ENCODE measurements around the gene SIGLEC7.

Gene SIGLEC7

DNA sequence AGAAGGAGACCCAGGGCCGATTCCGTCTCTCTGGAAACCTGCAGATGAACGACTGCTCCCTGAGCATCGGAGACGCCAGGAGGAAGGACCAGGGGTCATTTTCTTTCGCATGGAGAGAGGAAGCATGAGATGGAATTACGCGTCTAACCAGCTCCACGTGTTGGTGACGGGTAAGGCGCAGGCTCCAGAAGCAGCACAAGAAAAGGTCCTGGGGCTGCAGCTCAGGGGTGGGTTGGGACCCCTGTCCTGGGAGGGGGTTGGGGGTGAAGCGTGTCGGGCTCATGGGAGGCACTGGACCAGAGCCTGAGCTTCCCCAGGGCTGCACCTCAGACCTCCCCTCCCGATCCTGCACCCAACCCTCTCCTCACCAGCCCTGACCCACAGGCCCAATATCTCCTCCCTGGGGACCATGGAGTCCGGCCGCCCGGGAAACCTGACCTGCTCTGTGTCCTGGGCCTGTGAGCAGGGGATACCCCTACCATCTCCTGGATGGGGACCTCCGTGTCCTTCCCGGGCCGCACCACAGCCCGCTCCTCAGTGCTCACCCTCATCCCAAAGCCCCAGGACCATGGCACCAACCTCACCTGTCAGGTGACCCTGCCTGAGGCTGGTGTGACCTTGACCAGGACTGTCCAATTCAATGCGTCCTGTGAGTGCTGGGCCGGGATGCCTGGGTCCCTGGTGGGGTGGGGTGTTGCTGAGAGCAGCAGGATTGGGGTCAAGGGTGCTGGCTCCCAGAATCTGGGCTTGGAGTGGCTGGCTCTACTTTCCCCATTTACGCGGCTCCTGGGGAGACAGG lies 43.2 kb downstream of the SIGLEC7 start:
- DNase-seq (ENCODE audit: extremely low read depth, insufficient read length) = no peak
- TF ChIP-seq, protein P1, sequence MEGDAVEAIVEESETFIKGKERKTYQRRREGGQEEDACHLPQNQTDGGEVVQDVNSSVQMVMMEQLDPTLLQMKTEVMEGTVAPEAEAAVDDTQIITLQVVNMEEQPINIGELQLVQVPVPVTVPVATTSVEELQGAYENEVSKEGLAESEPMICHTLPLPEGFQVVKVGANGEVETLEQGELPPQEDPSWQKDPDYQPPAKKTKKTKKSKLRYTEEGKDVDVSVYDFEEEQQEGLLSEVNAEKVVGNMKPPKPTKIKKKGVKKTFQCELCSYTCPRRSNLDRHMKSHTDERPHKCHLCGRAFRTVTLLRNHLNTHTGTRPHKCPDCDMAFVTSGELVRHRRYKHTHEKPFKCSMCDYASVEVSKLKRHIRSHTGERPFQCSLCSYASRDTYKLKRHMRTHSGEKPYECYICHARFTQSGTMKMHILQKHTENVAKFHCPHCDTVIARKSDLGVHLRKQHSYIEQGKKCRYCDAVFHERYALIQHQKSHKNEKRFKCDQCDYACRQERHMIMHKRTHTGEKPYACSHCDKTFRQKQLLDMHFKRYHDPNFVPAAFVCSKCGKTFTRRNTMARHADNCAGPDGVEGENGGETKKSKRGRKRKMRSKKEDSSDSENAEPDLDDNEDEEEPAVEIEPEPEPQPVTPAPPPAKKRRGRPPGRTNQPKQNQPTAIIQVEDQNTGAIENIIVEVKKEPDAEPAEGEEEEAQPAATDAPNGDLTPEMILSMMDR (IDR thresholded peaks at IDR 0.05; ENCODE audit: insufficient read depth, low read length, poor library complexity, severe bottlenecking) = no peak

DNA sequence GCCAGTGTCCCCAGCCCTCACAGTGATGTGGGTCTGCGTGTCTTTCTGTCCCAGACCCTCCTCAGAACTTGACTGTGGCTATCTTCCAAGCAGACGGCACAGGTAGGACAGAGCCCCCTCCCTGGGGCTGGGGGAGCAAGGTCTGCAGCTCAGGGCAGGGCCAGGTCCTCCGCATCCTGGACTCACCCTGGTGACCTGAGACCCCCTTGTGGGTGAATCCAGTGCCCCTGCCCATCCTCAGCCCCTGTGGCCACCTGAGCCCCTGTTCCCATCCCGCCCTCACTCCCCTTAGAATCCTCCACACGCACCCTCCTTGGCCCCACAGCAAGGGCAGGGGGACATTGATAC lies 43.7 kb downstream of the SIGLEC7 start:
- no peak overlapping the region for H3K4me3 ChIP-seq (replicated peaks; ENCODE audit: low read depth, low read length)

More for the DNA sequence above, 43.2 kb downstream of the SIGLEC7 start:
- no peak overlapping the region for H3K4me3 ChIP-seq (replicated peaks; ENCODE audit: low read depth, low read length)
- H3K27me3 ChIP-seq (replicated peaks; ENCODE audit: control insufficient read depth, insufficient read depth, low read length) = peaks cover 1% of the 10 kb centered on the region; the same call in 1 of the 2 replicates
- no peaks in the 10 kb centered on the region for H3K36me3 ChIP-seq (ENCODE audit: control insufficient read depth, insufficient read depth, low read length)

DNA sequence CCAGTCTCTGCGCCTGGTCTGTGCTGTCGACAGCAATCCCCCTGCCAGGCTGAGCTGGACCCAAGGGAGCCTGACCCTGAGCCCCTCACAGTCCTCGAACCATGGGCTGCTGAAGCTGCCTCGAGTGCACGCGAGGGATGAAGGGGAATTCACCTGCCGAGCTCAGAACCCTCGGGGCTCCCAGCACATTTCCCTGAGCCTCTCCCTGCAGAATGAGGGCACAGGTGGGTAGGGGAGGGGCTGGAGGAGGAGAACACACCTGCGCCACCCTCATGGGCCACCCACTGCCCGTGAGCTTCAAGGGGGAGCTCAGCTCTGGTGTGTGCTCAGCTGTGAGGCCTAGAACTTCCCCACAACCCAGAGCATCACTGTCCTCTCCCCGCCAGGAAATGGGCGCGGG lies 44.2 kb downstream of the SIGLEC7 start:
- TF ChIP-seq, protein P1 (IDR thresholded peaks at IDR 0.05; ENCODE audit: insufficient read depth, low read length, poor library complexity, severe bottlenecking) = no peak
- Histone ChIP-seq H3K27me3 (replicated peaks; ENCODE audit: control insufficient read depth, insufficient read depth, low read length) (peaks cover 1% of the 10 kb centered on the region; the same call in 1 of the 2 replicates), H3K4me3 (replicated peaks; ENCODE audit: low read depth, low read length) (no peak overlapping the region)

More for the DNA sequence above, 43.7 kb downstream of the SIGLEC7 start:
- Histone ChIP-seq H3K36me3 (ENCODE audit: control insufficient read depth, insufficient read depth, low read length) (no peaks in the 10 kb centered on the region), H3K27me3 (replicated peaks; ENCODE audit: control insufficient read depth, insufficient read depth, low read length) (peaks cover 1% of the 10 kb centered on the region; the same call in 1 of the 2 replicates)
- DNase-seq (ENCODE audit: extremely low read depth, insufficient read length) = no peak
- TF ChIP-seq, protein P1 (IDR thresholded peaks at IDR 0.05; ENCODE audit: insufficient read depth, low read length, poor library complexity, severe bottlenecking) = no peak

DNA sequence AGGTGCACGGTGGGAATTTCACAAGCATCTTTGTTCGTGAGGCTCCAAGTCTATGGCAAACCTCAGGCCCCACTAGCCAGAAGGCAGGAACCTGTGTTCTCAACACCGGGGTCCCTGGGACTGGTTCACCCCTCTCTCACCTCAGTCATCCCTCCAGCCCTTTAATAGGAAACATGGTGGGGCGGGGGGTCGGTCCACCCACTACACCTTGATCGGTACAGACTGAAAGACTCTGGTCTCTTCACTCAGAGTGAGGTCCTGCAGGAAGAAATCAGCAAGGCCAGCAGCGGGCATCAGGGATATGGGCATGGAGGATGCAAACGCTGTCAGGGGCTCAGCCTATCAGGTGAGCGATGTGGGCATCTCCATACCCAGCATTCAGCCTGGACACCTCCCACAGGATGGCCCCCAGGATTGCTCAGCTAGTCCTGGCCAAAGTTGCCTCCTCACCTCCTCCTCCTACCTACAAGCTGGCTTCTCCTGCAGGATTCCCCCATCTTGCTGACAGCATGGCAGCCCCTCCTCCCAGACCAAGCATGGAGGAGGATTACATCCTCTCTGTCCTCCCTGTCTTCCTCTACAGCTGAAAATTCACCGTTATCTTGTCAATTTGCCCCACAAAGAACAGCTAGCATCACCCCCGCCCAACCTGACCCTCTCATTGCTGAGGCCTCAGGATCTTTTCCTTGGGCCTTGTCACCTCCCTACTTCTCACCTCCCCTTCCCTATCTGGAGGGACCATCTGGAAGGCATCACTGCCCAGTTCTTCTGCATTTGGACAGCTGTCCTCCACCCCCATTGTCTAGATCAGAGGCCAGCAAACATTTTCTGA lies 45.5 kb downstream of the SIGLEC7 start:
- Histone ChIP-seq H3K36me3 (ENCODE audit: control insufficient read depth, insufficient read depth, low read length) (no peaks in the 10 kb centered on the region), H3K4me3 (replicated peaks; ENCODE audit: low read depth, low read length) (no peak overlapping the region), H3K27me3 (replicated peaks; ENCODE audit: control insufficient read depth, insufficient read depth, low read length) (peaks cover 1% of the 10 kb centered on the region; the same call in 1 of the 2 replicates)
- TF ChIP-seq, protein P1 (IDR thresholded peaks at IDR 0.05; ENCODE audit: insufficient read depth, low read length, poor library complexity, severe bottlenecking) = no peak
- no peak for DNase-seq (ENCODE audit: extremely low read depth, insufficient read length)

More for the DNA sequence above, 44.2 kb downstream of the SIGLEC7 start:
- no peak for DNase-seq (ENCODE audit: extremely low read depth, insufficient read length)
- H3K36me3 ChIP-seq (ENCODE audit: control insufficient read depth, insufficient read depth, low read length) = no peaks in the 10 kb centered on the region

DNA sequence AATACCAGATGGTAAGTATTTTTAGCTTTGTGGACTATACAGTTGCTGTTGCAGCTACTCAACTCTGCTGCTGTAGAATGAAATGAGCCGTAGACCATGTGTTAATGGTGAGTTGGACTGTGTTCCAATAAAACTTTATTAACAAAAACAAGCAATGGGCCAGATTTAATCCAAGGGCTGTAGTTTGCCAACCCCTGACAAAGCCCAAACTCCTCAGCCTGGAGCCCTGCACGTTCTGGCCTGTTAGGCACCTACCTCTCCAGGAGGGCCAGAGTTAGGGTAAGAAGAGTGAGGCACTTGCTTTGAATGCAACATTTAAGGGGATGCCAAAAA lies 46.1 kb downstream of the SIGLEC7 start:
- DNase-seq (ENCODE audit: extremely low read depth, insufficient read length) = no peak
- H3K36me3 ChIP-seq (ENCODE audit: control insufficient read depth, insufficient read depth, low read length) = no peaks in the 10 kb centered on the region
- no peak overlapping the region for H3K4me3 ChIP-seq (replicated peaks; ENCODE audit: low read depth, low read length)
- H3K27me3 ChIP-seq (replicated peaks; ENCODE audit: control insufficient read depth, insufficient read depth, low read length) = peaks cover 1% of the 10 kb centered on the region; the same call in 1 of the 2 replicates
- TF ChIP-seq, protein P1 (IDR thresholded peaks at IDR 0.05; ENCODE audit: insufficient read depth, low read length, poor library complexity, severe bottlenecking) = no peak
